ENCODE measurements around the gene FREY1. TPM values are rescaled to one million over a fixed set of nuclear protein-coding genes. Genes with fewer than 3 reads are reported as not detected.
"Not testable (repeated sequence)": the region's sequence is repeated elsewhere in the genome, so short reads cannot be mapped to it uniquely, and the experiment has no call there.

Gene FREY1
- total and polyA plus RNA-seq, 2 donors (not counting 1 experiment from before 2014, with no cell fraction given): 0.82 to 6.6 TPM

- Mint-ChIP-seq H3K4me1 (peaks cover 15% of the 10 kb centered on the region), H3K4me3 (peak overlapping the region; percentile 81), H3K27ac (no peak overlapping the region), H3K9me3 (ENCODE audit: insufficient read depth) (no peaks in the 10 kb centered on the region), H3K27me3 (peaks cover 13% of the 10 kb centered on the region)
- H3K36me3 ChIP-seq (replicated peaks in 1 of 2; ENCODE audit: control extremely low read depth in 1 of 2, control insufficient read depth in 1 of 2, extremely low read depth in 1 of 2, insufficient read depth in 2 of 2, low read length in 1 of 2): no peaks in the 10 kb centered on the region
- peak overlapping the region; percentile 93 for H3K4me2 ChIP-seq (replicated peaks; ENCODE audit: low read depth, low read length, poor library complexity, severe bottlenecking)
- no peak overlapping the region for H3K4me3 ChIP-seq (ENCODE audit: control extremely low read depth in 1 of 5, extremely low read depth in 1 of 5, insufficient read depth in 1 of 5, low read depth in 2 of 5, low read length in 4 of 5)
- peaks cover 12 to 23% of the 10 kb centered on the region in 2 donors for H3K4me1 ChIP-seq (ENCODE audit: control insufficient read depth in 2 of 2, insufficient read depth in 2 of 2, low read length in 2 of 2)
- H3K27ac ChIP-seq (ENCODE audit: low read length in 2 of 2): no peak overlapping the region
- ATAC-seq (ENCODE audit: low read depth) (no peak), DNase-seq (no peak)
- no peaks in the 10 kb centered on the region for H4K20me1 ChIP-seq (ENCODE audit: control insufficient read depth, insufficient read depth, low read length, poor library complexity, severe bottlenecking)
- H3K9ac ChIP-seq (ENCODE audit: low read length): no peak overlapping the region
- CTCF ChIA-PET: interaction anchor here (1.6 kb wide), 1 partner anchor 106 kb away, joined by 4 read pairs; no protein-coding TSS in a partner anchor
- H3K27me3 ChIP-seq (replicated peaks in 1 of 4; ENCODE audit: control extremely low read depth in 1 of 4, control insufficient read depth in 3 of 4, insufficient read depth in 4 of 4, low read length in 3 of 4): peaks cover 0 to 39% (median 18%) of the 10 kb centered on the region in 4 experiments
- H3K9me3 ChIP-seq (ENCODE audit: control extremely low read depth in 1 of 3, control insufficient read depth in 2 of 3, insufficient read depth in 1 of 3, low read length in 2 of 3): peaks cover 0 to 12% (median 0%) of the 10 kb centered on the region in 3 donors
- no peak for TF ChIP-seq CTCF (IDR thresholded peaks at IDR 0.05)
- TF ChIP-seq EZH2 (IDR thresholded peaks at IDR 0.05; ENCODE audit: borderline replicate concordance, insufficient read depth, low read depth, low read length, poor library complexity, severe bottlenecking): no peak
- H3K79me2 ChIP-seq (ENCODE audit: control insufficient read depth, insufficient read depth, low read length): no peaks in the 10 kb centered on the region
- no peak overlapping the region for H2AFZ ChIP-seq (ENCODE audit: insufficient read depth, low read depth, low read length, poor library complexity, severe bottlenecking)
- intact Hi-C loops (cut with micrococcal nuclease): no loop called here
- 73% methylated on average over 8 of the region's 8 CpGs for WGBS (ENCODE audit: insufficient coverage)
- POLR2A ChIA-PET: no interaction called here
These were observed 6.0 kb downstream of the FREY1 start for GRCh38 chr11:45900916-45901617.

GRCh38 chr11:45900175-45900800 is 6.8 kb downstream of the FREY1 start:
- CTCF ChIA-PET: interaction anchor here (1.6 kb wide), 1 partner anchor 107 kb away, joined by 4 read pairs; no protein-coding TSS in a partner anchor
- H3K27ac ChIP-seq (ENCODE audit: low read length in 2 of 2); POLR2A ChIA-PET; H3K79me2 ChIP-seq (ENCODE audit: control insufficient read depth, insufficient read depth, low read length); intact Hi-C loops (cut with micrococcal nuclease); DNase-seq; ATAC-seq (ENCODE audit: low read depth); H4K20me1 ChIP-seq (ENCODE audit: control insufficient read depth, insufficient read depth, low read length, poor library complexity, severe bottlenecking); H3K36me3 ChIP-seq (replicated peaks in 1 of 2; ENCODE audit: control extremely low read depth in 1 of 2, control insufficient read depth in 1 of 2, extremely low read depth in 1 of 2, insufficient read depth in 2 of 2, low read length in 1 of 2); H3K27ac Mint-ChIP-seq; H3K9me3 Mint-ChIP-seq (ENCODE audit: insufficient read depth): not testable (repeated sequence)
- WGBS (ENCODE audit: insufficient coverage): 19% methylated on average over 24 of the region's 59 CpGs
- peak overlapping the region; percentile 81 for H3K4me3 Mint-ChIP-seq
- H3K4me1 Mint-ChIP-seq: peaks cover 12% of the 10 kb centered on the region
- peaks cover 0 to 12% (median 0%) of the 10 kb centered on the region in 3 donors for H3K9me3 ChIP-seq (ENCODE audit: control extremely low read depth in 1 of 3, control insufficient read depth in 2 of 3, insufficient read depth in 1 of 3, low read length in 2 of 3)
- H3K4me2 ChIP-seq (replicated peaks; ENCODE audit: low read depth, low read length, poor library complexity, severe bottlenecking): peak overlapping the region; percentile 93
- peaks cover 0 to 43% (median 21%) of the 10 kb centered on the region in 4 experiments for H3K27me3 ChIP-seq (replicated peaks in 1 of 4; ENCODE audit: control extremely low read depth in 1 of 4, control insufficient read depth in 3 of 4, insufficient read depth in 4 of 4, low read length in 3 of 4)
- peak overlapping the region; percentile 66 for H3K9ac ChIP-seq (ENCODE audit: low read length)
- H3K4me3 ChIP-seq (ENCODE audit: control extremely low read depth in 1 of 5, extremely low read depth in 1 of 5, insufficient read depth in 1 of 5, low read depth in 2 of 5, low read length in 4 of 5): peak overlapping the region in 3 of 5 experiments; percentile 43 to 59 (median 57)
- H2AFZ ChIP-seq (ENCODE audit: insufficient read depth, low read depth, low read length, poor library complexity, severe bottlenecking): peak overlapping the region; percentile 73
- peaks cover 12 to 17% of the 10 kb centered on the region in 2 donors for H3K4me1 ChIP-seq (ENCODE audit: control insufficient read depth in 2 of 2, insufficient read depth in 2 of 2, low read length in 2 of 2)
- peaks cover 16% of the 10 kb centered on the region for H3K27me3 Mint-ChIP-seq

Data from B cell (primary cell).